PC-9 (cell line): ENCODE results near the gene PPP1R7. TPM values are rescaled to one million over a fixed set of nuclear protein-coding genes. Genes with fewer than 3 reads are reported as not detected.
A peak's percentile ranks its signal among the peaks of the same experiment; 100 is the strongest.

Experiments used
- BruUV-seq: library from RNA; stranded (reverse); fragments of 400-500 nt; replicated peaks from 2 replicates; lab custom pipeline; 2021; lab: Mats Ljungman, UMichigan
- CTCF ChIA-PET: fragments of 300-600 bp; sonication (Branson Sonifier 250); formaldehyde crosslinking; loops from one replicate; lab custom pipeline; 2022; ENCODE audit warnings: antibody characterized with exemption; lab: Charles Lee
- POLR2A ChIA-PET: fragments of 300-600 bp; sonication (Branson Sonifier 250); formaldehyde crosslinking; loops from one replicate; lab custom pipeline; 2022; ENCODE audit warnings: antibody characterized with exemption; ENCODE audit not compliant: unreplicated experiment; lab: Charles Lee
- DNase-seq, 2 experiments: peaks; one replicate each; pipeline versions ENCODE4 v3.0.0 to v3.0.0-alpha.2; 2015 to 2022; ENCODE audit warnings: mixed read lengths in 1 of 2
- H2AFZ ChIP-seq: fragments of 200-600 bp; sonication (generic); 2 replicates; pipeline ENCODE4 v1.8.1; 2017; ENCODE audit warnings: antibody characterized with exemption
- H3F3A ChIP-seq: fragments of 200-600 bp; sonication (generic); 2 replicates; pipeline ENCODE4 v1.8.1; 2017; ENCODE audit warnings: antibody characterized with exemption, mild to moderate bottlenecking, low read depth; ENCODE audit not compliant: insufficient read depth
- H3K27ac ChIP-seq: fragments of 200-600 bp; sonication (generic); 2 replicates; pipeline ENCODE4 v1.6.1; 2016; ENCODE audit warnings: mixed run types
- H3K27me3 ChIP-seq: fragments of 200-600 bp; sonication (generic); 2 replicates; pipeline ENCODE4 v1.6.1; 2016; ENCODE audit warnings: low read depth, mixed run types; ENCODE audit not compliant: insufficient read depth
- H3K36me3 ChIP-seq: fragments of 200-600 bp; sonication (generic); 2 replicates; pipeline ENCODE4 v1.6.1; 2016; ENCODE audit warnings: low read depth, mixed run types
- H3K4me1 ChIP-seq: fragments of 200-600 bp; sonication (generic); replicated peaks from 2 replicates; pipeline ENCODE4 v1.6.1; 2016; ENCODE audit warnings: mixed run types; ENCODE audit not compliant: insufficient read depth
- H3K4me2 ChIP-seq: fragments of 200-600 bp; sonication (generic); 2 replicates; pipeline ENCODE4 v1.6.1; 2017; ENCODE audit warnings: mixed run types
- H3K4me3 ChIP-seq: fragments of 200-600 bp; sonication (generic); 2 replicates; pipeline ENCODE4 v1.6.1; 2016; ENCODE audit warnings: mixed run types
- H3K79me2 ChIP-seq: fragments of 200-600 bp; sonication (generic); 2 replicates; pipeline ENCODE4 v1.6.1; 2017; ENCODE audit warnings: low read depth, mixed run types
- H3K9me2 ChIP-seq: fragments of 200-600 bp; sonication (generic); 2 replicates; pipeline ENCODE4 v1.8.1; 2017; ENCODE audit warnings: mild to moderate bottlenecking; ENCODE audit not compliant: insufficient read depth
- H3K9me3 ChIP-seq: fragments of 200-600 bp; sonication (generic); 2 replicates; pipeline ENCODE4 v1.8.1; 2016; ENCODE audit warnings: low read depth; ENCODE audit not compliant: insufficient read depth
- H4K20me1 ChIP-seq: fragments of 200-600 bp; sonication (generic); 2 replicates; pipeline ENCODE4 v1.8.1; 2017; ENCODE audit not compliant: insufficient read depth
- CTCF ChIP-seq: fragments of 200-600 bp; sonication (generic); conservative IDR thresholded peaks from 2 replicates; pipeline ENCODE4 v1.6.1; 2017; ENCODE audit warnings: mixed run types, antibody characterized with exemption, mild to moderate bottlenecking, moderate library complexity
- EZH2 ChIP-seq: fragments of 200-600 bp; sonication (generic); IDR thresholded peaks from 2 replicates; pipeline ENCODE4 v1.8.0; 2017; ENCODE audit warnings: antibody characterized with exemption, low read depth
- intact Hi-C: fragments of 100-400 bp; cut with micrococcal nuclease; formaldehyde crosslinking; loops from one replicate; pipeline ENCODE4 v1.10.0; 2022; ENCODE audit not compliant: unreplicated experiment
- total RNA-seq: library from RNA; stranded (reverse); gene quantifications from 2 replicates; pipeline ENCODE4 v1.2.3, GENCODE V29; 2021

Gene PPP1R7
- total RNA-seq, 1 experiment from 2014 or later: 113 TPM

GRCh38 chr2:241182531-241183133 lies 32.4 kb downstream of the PPP1R7 start:
- Histone ChIP-seq H4K20me1 (no peaks in the 10 kb centered on the region), H3K27ac (no peak overlapping the region), H3K27me3 (no peaks in the 10 kb centered on the region), H3F3A (peaks cover 4% of the 10 kb centered on the region; the same call in 1 of the 2 replicates), H3K9me3 (no peaks in the 10 kb centered on the region), H3K36me3 (0 out of 2 replicates have a peak, but pooled peaks cover 6% of the 10 kb centered on the region), H3K79me2 (no peaks in the 10 kb centered on the region), H3K9me2 (no peaks in the 10 kb centered on the region), H3K4me3 (no peak overlapping the region), H3K4me1 (no peaks in the 10 kb centered on the region), H2AFZ (no peak overlapping the region), H3K4me2 (no peak overlapping the region)
- ChIA-PET CTCF (no interaction called here), POLR2A (no interaction called here)
- intact Hi-C loops: no loop called here
- no TSS peak for BruUV-seq
- DNase-seq: peak in 1 of 2 experiments; percentile 22
- TF ChIP-seq CTCF (no peak), EZH2 (no peak)

GRCh38 chr2:241183221-241183620 lies 33.0 kb downstream of the PPP1R7 start:
- H3K36me3 ChIP-seq: 0 out of 2 replicates have a peak, but pooled peaks cover 6% of the 10 kb centered on the region
- peaks cover 4% of the 10 kb centered on the region; the same call in 1 of the 2 replicates for H3K27me3 ChIP-seq
- no peak overlapping the region for H3K4me2 ChIP-seq
- CTCF ChIA-PET: no interaction called here
- no peak for TF ChIP-seq EZH2
- no peak for TF ChIP-seq CTCF
- POLR2A ChIA-PET: no interaction called here
- intact Hi-C loops: no loop called here
- H3K79me2 ChIP-seq: no peaks in the 10 kb centered on the region
- H3F3A ChIP-seq: peaks cover 4% of the 10 kb centered on the region; the same call in 1 of the 2 replicates
- H3K9me3 ChIP-seq: no peaks in the 10 kb centered on the region
- no peak for DNase-seq
- no peaks in the 10 kb centered on the region for H3K4me1 ChIP-seq
- no peaks in the 10 kb centered on the region for H4K20me1 ChIP-seq
- no TSS peak for BruUV-seq
- H3K9me2 ChIP-seq: no peaks in the 10 kb centered on the region
- no peak overlapping the region for H3K27ac ChIP-seq
- no peak overlapping the region for H2AFZ ChIP-seq
- H3K4me3 ChIP-seq: no peak overlapping the region

- Histone ChIP-seq H3K4me3 (no peak overlapping the region), H2AFZ (no peak overlapping the region), H3K4me1 (no peaks in the 10 kb centered on the region), H3F3A (peaks cover 4% of the 10 kb centered on the region; the same call in 1 of the 2 replicates), H3K36me3 (0 out of 2 replicates have a peak, but pooled peaks cover 6% of the 10 kb centered on the region), H3K4me2 (no peak overlapping the region), H3K27ac (no peak overlapping the region), H4K20me1 (no peaks in the 10 kb centered on the region), H3K79me2 (no peaks in the 10 kb centered on the region), H3K9me2 (no peaks in the 10 kb centered on the region), H3K27me3 (peaks cover 21% of the 10 kb centered on the region), H3K9me3 (no peaks in the 10 kb centered on the region)
- intact Hi-C loops: no loop called here
- ChIA-PET CTCF (no interaction called here), POLR2A (interaction anchor here (0.7 kb wide), 1 partner anchor 35 kb away, joined by 15 read pairs; no protein-coding TSS in a partner anchor)
- TF ChIP-seq CTCF: no peak
- TF ChIP-seq EZH2: no peak
- peak in 1 of 2 experiments; percentile 22 for DNase-seq
- BruUV-seq: no TSS peak
These were observed 34.6 kb downstream of the PPP1R7 start for GRCh38 chr2:241184901-241185300.
